DMS153 (cell line): ENCODE measurements around the gene CRTC1.

ENCODE experiments used
- DNase-seq: peaks from one replicate; lab custom pipeline; 2025; lab: John Stamatoyannopoulos, UW

Gene CRTC1

DNA sequence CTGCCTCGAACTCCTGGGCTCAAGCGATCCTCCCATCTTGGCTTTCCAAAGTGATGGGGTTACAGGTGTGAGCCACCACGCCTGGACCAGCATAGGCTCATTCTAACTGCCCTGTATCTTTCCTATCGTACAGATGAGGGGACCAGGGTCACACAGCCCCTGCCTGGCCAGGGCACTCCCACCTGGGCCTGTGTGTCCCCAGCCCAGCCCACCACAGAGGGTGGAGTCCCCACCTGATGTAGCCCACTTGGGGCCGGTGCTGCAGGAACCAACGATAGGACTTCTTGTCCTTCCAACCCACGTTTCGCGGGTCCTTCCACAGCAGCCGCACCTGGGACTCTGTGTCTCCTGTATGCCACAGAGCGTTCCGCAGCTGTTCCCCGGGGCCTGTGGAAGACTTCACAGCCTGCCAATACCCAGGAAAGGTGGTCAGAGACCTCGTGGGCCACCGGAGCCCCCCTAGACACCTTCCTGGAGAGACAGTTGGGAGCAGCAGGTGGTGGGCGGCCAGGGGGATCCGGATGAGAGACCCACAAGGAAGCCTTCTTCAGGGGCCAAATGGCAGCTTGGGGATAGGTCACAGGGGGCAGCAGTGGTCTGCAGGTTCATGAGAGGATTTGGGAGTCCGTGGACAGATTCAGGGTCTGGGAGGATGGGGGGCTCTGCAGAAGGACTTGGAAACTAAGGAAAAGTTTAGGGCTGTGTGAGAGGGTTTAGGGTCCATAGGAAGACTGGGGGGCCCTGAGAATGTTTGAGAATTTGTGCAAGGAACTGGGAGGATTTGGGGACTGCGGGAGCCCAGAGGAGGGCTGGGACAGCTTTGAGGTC is 100.7 kb downstream of the CRTC1 start:
- DNase-seq, result no peak

DNA sequence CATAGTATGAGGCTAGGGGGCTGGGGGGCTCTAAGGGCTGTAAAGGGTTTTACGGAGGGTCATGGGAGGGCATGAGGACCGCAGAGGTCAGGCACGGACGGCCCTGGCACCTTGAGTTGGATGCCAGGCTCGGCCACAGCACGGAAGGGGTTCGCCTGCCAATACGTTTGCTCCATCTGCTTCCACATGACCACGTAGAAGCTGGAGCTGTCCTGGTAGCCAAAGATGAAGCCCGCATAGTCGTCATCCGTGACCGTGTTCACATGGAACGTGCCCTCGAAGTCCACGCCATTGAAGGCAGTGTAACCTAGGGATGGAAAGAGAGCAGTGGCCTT is 101.3 kb downstream of the CRTC1 start:
- no peak for DNase-seq

DNA sequence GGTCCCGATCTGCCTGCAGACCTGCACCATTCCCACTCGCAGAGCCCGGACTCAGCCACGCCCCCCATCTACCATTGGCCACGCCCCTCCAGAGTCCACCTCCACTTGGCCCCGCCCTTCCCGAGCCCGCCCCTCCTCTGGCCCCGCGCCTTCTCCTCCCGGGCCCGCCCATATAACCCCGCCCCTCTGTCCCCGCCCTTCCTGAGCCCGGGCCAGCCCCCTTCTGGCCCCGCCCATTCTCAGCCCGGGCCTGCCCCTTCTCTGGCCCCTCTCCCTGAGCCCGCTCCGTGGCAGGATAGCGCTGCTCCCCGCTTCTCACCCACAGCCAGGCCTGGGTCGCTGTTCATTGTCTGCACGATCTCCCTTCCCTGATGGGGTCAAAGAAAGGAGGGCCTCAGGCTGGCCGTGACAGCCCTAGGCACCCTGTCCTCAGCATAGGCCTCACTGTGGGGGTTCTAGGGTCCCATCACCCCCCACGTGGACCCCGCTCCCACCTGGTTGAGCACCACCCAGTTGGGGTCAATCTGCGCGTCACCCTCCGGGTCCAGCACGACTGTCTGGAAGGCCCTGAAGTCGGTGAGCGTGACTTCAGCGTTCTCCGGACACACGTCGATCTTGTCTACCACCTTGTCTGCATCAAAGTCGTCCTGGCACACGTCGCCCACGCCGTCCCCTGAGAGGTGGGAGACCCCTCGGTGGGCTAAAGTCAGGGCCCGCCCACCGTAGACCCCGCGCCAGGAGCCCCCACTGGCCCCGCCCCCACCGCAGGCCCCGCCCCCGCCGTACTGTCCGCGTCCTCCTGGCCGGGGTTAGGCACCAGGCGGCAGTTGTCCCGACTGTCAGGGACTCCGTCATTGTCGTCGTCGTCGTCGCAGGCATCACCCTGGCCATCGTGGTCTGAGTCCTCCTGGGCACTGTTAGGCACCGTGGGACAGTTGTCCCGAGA is 102.0 kb downstream of the CRTC1 start:
- peak; percentile 46 for DNase-seq

DNA sequence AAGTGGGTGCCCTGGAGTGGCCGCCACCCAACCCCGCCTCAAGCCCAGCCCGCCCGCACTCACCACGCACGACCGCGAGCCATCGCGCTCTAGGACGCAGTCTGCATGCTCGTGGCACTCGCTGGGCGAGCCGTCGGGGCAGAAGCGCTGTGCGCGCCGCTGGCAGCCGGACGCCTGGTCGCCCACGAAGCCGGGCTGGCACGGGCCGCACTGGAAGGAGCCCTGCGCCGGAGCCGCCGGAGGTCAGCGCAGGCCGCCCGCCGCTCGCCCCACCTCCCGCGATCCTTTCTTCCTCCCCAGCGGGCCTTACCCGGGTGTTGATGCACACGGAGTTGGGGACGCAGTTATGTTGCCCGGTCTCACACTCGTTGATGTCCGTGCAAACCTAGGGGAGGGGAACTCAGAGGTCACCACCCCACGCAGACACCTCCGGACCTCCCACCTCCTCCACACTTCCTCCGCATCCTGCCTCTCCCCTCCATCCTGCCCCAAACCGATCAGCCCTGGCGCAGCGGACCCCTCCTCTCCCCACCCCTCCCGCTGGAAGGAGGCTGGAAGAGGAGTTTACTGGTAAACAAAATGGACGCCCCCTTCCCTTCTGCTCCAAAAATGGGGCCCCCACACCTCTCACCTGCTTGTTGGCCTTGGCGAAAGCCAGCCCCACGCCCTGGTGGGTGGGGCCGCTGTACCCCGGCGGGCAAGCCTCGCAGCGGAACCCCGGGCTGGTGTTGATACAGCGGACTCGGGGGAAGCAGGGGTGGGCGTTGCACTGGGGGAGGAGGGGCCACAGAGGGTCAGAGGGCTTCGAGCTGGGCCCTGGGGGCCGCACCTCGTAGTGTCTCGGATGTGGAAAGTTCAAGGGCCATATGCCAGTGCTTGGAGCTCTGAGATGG is 105.3 kb downstream of the CRTC1 start:
- no peak for DNase-seq

DNA sequence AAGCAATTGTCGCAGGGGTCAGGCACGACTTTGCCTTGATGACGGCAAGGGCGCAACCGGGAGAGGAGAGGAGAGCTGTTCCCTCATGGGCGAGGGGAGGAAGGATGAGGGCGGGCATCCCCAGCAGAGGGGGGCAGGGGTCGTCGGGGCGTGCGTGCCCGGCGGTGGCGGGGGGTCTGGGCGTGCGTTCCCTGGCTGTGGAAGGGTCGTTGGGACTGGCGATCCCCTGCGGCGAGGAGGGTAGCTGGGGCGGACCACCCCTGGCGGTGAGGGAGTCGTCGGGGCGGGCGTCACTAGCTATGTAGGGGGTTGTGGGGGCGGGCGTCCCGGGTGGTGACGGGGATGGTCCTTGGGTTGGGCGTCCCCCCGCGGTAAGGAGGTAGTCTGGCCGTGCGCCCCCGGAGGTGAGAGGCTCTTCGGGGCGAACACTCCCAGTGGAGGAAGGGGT is 106.0 kb downstream of the CRTC1 start:
- no peak for DNase-seq

DNA sequence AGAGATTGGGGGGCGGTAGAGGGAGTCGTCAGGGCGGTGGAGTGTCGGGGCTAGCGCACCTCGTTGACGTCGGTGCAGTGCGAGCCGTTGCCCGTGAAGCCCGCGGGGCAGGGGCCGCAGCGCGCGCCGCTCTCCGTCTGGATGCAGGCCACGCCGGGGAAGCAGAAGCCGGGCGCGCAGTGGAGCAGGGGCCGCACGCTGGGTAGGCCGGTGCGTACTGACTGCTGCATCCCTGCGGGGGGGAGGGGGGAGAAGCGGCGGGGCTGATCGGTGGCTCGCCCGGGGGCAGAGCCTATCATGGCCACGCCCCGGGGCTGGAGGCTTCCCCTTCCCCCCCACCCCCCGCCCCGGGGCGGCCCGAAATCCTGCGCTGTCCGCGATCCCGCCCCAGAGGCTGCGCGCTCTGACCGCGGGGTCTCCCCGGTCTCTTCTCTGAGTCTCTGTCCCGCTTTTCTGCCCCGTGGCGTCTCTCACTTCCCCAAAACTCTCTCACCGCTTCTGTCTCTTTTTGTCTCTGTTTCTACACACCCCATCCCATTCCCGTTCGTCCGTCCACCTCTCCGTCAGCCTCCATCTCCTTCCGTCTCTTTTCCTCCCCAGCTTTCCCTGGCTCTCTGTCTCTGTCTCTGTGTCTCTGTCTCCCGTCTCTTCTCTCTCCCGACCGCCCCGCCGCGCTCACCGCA is 106.5 kb downstream of the CRTC1 start:
- DNase-seq, result no peak

DNA sequence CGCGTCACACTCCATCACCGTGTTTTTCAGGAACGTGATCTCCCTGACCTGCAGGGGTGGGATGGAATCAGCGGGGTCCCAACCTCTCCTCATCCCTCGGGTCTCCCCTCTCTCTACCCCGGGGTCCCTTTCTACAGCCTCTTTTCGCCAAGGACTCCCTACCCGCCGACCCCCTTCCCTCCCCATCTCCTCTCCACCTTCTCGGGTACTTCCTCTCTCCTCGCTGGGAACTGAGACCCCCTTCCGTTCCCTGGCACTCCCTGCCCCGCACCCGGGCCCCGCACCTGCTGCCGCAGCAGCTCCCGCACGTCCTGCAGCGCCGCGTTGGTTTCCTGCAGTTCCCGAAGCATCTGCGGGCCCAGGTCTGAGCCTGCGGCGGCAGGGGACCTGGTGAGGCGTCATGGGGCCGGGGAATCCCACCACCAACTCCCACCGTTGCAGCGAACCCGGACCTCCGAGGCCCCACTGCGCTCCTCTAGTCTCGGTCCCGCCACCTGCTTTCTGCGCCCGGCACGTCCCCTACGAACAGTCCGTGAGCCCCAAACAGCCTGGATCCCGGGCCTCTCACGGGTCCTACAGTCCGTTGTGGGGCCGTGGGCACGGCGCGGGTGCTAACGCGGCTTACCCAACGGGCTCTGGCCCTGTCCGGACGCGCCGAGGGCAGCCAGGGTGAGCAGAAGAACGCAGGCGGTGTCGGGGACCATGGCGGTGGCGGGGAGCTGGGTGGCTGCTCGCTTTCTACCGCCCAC is 107.3 kb downstream of the CRTC1 start, which contains the start of gene COMP:
TSS of gene COMP (minus strand) at position 740 of the 749 bp plus-strand sequence. CDS start at position 704, 36 bp downstream.
- DNase-seq, result no peak

DNA sequence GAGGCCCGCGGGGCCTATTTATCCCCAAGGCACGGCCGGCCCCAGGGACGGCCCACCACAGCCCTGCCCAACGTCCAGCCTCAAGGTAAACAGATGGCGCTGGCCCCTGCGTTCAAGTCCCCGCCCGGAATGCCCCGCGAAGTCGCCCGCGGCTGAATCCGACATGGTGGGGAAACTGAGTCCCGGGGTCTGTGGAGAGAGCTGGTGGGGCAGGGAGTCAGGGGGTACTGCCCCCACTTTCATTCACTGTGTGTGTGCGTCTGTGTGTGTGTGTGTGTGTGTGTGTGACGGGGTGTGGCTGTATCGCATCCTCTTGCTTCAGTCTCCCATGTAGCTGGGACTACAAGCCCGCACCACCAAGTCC is 107.8 kb downstream of the CRTC1 start:
- DNase-seq, result no peak

DNA sequence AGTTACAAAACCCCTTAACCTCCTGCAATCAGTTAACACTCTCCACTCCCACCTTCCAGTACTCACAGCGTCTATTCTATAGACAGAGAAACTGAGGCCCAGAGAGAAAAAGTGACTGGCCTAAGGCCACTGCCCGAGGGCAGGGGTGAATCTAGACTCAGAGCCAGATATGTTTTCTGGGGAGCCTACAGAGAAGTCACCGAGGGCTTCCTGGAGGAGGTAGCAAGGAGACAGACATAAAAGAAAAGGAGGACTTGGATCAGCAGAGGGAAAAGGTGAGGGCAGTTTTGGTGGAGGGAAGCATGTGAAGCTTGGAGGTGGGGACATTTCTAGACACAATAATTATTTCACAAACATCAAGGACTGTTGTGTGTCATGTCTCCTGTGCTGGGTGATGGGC is 109.2 kb downstream of the CRTC1 start:
- DNase-seq, result no peak

DNA sequence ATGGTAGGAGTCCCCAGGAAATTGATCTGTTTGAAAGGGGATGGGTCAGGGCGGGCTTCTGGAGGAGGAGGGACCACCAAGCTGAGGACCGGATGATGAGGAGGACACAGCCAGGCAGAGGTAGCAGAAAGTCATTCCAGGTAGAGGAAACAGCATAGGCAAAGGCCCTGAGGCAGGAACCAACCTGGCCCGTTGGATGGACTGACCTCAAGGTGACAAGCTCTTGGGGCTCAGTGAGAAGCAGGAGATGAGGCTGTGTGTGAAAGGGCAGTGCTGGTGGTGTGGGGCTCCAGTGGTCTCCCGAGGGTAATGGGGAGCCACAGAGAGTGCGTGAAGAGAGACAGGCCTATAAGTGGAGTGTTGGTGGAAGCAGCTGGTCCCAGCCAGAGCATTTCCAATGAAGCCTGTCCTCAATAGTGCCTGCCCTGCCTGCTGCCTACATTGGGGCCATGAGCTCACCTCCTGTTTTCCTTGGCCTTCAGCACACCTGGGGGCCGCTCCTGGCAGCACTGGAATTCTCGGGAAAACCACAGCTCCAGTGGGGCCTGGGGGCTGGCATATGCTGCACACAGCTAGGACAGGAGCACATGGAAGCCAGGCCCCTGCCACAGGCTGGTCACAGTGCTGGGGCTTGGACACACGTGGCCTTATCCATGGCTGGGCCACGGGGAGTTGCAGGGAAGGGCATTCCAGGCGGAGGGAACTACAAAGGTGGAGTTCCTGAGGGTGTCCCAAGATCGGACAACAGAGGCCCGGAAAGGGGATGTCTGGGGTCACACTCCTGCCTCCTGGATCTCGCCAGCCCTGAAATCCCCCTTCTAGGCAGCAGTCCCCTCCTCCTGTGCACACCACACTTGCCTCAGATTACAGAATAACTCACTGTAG is 109.9 kb downstream of the CRTC1 start:
- no peak for DNase-seq

DNA sequence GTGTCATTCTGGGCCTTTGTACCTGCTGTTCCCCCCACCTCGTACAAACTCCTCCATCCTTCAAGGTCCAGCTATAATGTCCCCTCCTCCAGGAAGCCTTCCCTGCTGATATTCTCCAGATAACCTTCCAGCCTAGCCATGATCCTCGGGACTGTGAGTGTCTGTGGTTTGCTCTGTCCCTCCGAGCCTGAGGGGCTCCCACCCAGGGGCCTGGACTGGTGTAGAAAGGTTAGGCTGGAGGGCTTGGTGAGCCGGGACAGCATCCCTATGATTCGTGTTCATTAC is 110.5 kb downstream of the CRTC1 start:
- DNase-seq, result no peak

DNA sequence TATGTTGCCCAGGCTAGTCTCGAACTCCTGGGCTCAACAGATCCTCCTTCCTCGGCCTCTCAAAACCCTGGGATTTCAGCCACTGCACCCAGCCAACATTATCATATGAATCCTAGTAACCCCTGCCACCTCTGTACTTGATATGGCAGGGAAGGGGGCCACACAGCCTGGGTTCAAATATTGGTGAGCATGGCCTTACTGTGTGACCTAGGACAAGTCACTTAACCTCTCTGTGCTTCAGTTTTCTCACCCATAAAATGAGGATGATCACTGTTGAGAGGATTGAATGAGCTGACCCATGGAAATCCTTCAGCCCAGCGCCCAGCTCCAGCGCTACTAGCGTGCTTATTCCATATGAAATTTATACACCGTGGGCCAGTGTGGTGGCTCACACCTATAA is 111.2 kb downstream of the CRTC1 start:
- DNase-seq, result no peak

DNA sequence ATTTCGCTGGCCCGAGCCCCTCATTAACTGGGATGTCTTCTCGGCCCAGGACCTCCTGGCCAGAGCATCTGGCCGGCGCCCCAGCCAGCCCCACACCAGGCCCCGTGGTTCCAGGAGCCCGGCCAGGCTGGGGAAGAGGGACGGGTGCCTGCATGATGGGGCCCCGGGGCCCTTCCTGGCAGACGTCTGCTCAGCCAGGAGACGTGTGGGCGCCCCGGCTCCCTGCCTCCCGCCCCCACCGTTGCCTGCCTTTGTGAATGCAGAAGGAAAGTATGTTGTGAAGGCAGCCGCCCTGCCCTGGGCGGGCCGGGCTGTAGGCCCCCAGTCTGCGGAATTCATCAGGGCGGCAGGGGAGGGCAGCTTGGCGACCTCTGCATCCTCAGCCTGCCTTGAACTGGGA is 112.1 kb downstream of the CRTC1 start:
- DNase-seq, result no peak

DNA sequence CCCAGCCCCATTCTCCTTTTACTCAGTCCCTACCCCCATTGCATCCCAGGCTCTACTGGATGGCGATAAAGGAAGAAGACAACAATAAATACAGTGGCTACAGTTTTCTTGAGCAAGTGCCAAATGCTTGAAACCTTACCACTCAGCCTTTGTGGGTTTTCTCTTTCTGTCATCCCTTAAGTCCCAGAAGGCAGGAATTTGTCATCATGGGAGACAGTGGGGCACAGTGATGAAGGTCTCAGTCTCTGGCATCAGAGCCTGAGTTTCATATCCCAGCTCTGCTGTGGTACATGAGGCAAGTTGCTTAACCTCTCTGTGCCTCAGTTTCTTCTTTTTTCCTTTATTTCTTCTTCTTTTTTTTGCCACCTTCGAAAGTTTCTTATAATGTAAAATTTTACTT is 112.8 kb downstream of the CRTC1 start:
- DNase-seq, result no peak

DNA sequence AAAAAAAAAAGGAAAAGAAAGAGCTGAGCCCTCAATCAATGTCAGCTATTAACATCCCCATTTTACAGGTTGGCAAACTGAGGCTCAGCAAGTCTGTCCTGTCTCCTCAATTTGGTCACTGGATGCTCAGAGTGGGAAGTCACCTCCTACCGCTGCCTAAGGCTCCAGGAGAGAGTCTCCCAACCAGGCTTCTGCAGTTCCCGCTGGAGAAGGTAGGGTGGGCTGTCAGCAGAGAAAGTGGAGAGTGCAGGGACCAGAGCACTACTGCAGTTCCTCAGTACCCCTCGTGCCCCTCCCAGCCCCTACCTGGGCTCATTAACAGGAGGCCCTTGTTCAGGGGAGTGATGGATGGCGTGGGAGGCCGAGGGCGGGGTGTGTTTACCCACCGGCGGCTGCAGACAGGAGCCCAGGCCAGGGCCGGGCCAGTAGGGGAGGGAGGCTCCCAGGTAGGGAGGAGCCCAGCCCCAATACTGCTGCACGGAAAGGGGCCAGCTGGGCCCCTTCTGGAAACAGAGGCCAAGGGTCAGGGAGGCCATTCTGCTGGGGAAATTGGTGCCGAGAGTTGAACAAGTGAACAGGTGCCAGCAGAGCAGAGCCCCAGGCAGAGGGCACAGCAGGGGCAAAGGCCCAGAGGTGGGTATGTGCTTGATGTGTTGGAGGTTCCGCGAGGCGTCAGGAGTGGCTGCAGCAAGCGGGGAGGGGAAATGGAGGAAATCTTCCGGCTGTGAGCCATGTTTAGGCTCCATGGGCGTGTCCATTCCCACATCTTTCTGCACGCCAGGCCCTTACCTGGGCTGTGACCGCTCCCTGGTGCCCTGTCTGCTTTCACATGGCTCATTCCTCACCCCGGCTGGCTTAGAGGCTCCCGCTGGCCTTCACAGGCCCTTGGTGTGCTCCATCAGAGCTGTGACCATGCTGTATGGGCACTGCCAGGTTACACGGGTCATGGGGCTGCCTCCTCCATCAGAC is 115.2 kb downstream of the CRTC1 start:
- DNase-seq, result peak; percentile 32

DNA sequence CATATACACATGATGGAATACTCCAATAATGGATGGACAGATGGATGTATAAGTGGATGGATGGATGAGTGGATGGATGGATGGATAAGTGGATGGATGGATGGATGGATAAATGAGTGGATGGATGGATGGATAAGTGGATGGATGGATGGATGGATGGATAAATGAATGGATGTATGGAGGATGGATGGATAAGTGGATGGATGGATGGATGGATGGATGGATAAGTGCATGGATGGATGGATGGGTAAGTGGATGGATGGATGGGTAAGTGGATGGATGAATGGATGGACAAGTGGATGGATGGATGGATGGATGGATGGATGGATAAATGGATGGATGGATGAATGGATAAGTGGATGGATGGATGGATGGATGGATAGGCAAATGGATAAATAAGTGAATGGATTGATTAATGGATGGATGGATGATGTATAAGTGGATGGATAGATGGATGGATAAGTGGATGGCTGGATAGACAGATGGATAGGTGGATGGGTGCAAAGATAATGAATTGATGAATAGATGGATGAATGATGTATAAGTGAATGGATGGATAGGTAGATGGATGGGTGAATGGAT is 116.0 kb downstream of the CRTC1 start:
- DNase-seq, result no peak

DNA sequence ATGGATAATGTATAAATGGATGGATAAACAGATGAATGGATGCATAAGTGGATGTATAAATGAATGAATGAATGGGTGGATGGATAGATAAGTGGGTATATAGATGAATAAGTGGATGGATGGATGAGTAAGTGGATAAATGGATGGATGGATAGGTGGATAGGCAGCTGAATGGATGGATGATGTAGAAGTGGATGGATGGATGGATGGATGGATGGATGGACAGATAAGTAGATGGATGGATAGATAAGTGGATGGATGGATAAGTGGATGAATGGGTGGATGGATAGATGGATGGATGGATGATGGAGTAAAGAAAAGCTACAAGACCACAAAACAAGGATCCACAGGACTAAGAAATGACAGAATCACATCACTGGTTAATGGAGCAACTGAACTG is 116.6 kb downstream of the CRTC1 start:
- DNase-seq, result no peak

DNA sequence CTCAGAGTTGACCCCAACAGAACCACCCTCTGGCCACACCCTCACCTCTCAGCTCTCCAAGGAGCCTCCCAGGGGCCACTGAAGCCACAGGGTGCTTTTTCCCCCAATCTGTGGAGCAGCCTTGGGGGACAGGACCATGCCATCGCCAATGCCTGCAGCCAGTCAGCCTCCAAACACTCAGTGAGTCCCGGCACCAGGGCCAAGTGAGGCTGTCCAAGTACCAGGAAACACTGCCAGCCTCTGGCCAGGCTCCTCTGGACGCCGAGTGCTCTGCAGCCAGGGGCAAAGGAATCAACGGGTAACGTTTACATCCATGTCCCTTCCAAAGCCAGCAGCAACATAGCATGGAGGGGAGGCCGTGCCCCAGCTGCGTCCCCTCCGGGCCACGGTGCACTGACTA is 117.2 kb downstream of the CRTC1 start:
- no peak for DNase-seq
